Lower lobe of right lung (tissue), 2 donors: ENCODE data around the gene EPG5. TPM values are rescaled to one million over a fixed set of nuclear protein-coding genes. Genes with fewer than 3 reads are reported as not detected.

ENCODE experiments used
- ATAC-seq, 2 donors: fragments of 200-7000 bp; cut with Tn5 transposase; one replicate each; pipeline ENCODE4 v1.9.1; 2020 to 2022; ENCODE audit warnings: mild to moderate bottlenecking in 2 of 2, moderate library complexity in 2 of 2
- DNase-seq: peaks from one replicate; pipeline ENCODE4 v3.0.0-alpha.2; 2020
- H3K27ac ChIP-seq: fragments of 200-600 bp; one replicate; pipeline ENCODE4 v1.8.0; 2022
- H3K27me3 ChIP-seq: fragments of 200-600 bp; one replicate; pipeline ENCODE4 v1.8.0; 2022; ENCODE audit warnings: low read depth
- H3K36me3 ChIP-seq: fragments of 200-600 bp; one replicate; pipeline ENCODE4 v1.8.0; 2022; ENCODE audit warnings: mild to moderate bottlenecking
- H3K4me1 ChIP-seq: fragments of 200-600 bp; one replicate; pipeline ENCODE4 v1.8.0; 2022
- H3K4me3 ChIP-seq: fragments of 200-600 bp; one replicate; pipeline ENCODE4 v1.8.0; 2022; ENCODE audit warnings: mild to moderate bottlenecking
- H3K9me3 ChIP-seq: fragments of 200-600 bp; one replicate; pipeline ENCODE4 v1.8.0; 2022
- CTCF ChIP-seq: fragments of 200-600 bp; IDR thresholded peaks from one replicate; pipeline ENCODE4 v1.8.0; 2022; ENCODE audit warnings: antibody characterized with exemption, mild to moderate bottlenecking
- intact Hi-C: fragments of 100-400 bp; cut with DNase I; formaldehyde crosslinking; loops from one replicate; pipeline ENCODE4 v1.11.0; 2022
- total RNA-seq: library from RNA; stranded (reverse); fragmentation: NEBNext Ultra II Directional; extraction: Animal tissue kit (Norgen Biotek cat#: 25700); gene quantifications from one replicate; pipeline ENCODE4 v1.2.1, GENCODE V29; 2021
- donor health status: DM: no; HTN: yes; CAD: no; lungs with severe emphysema.

EPG5 gene
- total RNA-seq, 1 donor from 2014 or later: 38.8 TPM

- Histone ChIP-seq H3K36me3 (no peaks in the 10 kb centered on the region), H3K4me3 (no peak overlapping the region), H3K9me3 (no peaks in the 10 kb centered on the region), H3K4me1 (peaks cover 20% of the 10 kb centered on the region), H3K27ac (no peak overlapping the region), H3K27me3 (peaks cover 21% of the 10 kb centered on the region)
- intact Hi-C loops: no loop called here
- DNase-seq: no peak
- no peak for TF ChIP-seq CTCF
- no peak for ATAC-seq
Measured at GRCh38 chr18:45841765-45842442, 125.2 kb downstream of the EPG5 start.

GRCh38 chr18:45841060-45841764 is 125.9 kb downstream of the EPG5 start:
- ATAC-seq (no peak), DNase-seq (no peak)
- H3K27me3 ChIP-seq: peaks cover 28% of the 10 kb centered on the region
- H3K36me3 ChIP-seq: no peaks in the 10 kb centered on the region
- peaks cover 23% of the 10 kb centered on the region for H3K4me1 ChIP-seq
- no peak overlapping the region for H3K27ac ChIP-seq
- intact Hi-C loops: no loop called here
- H3K9me3 ChIP-seq: no peaks in the 10 kb centered on the region
- TF ChIP-seq CTCF: no peak
- no peak overlapping the region for H3K4me3 ChIP-seq

- TF ChIP-seq CTCF: peak; percentile 42
- peaks cover 28% of the 10 kb centered on the region for H3K27me3 ChIP-seq
- H3K4me1 ChIP-seq: peaks cover 23% of the 10 kb centered on the region
- H3K4me3 ChIP-seq: no peak overlapping the region
- ATAC-seq (peak; percentile 13 to 56), DNase-seq (no peak)
- H3K9me3 ChIP-seq: no peaks in the 10 kb centered on the region
- H3K27ac ChIP-seq: no peak overlapping the region
- intact Hi-C loops: no loop called here
- H3K36me3 ChIP-seq: no peaks in the 10 kb centered on the region
Measured at GRCh38 chr18:45839414-45840395, 127.4 kb downstream of the EPG5 start.

GRCh38 chr18:45838302-45839070 is 128.6 kb downstream of the EPG5 start:
- intact Hi-C loops: no loop called here
- H3K27ac ChIP-seq: no peak overlapping the region
- DNase-seq: no peak

More at GRCh38 chr18:45838302-45839070, 128.6 kb downstream of the EPG5 start:
- peak; percentile 47 to 53 for ATAC-seq
- no peaks in the 10 kb centered on the region for H3K9me3 ChIP-seq
- H3K4me3 ChIP-seq: peak overlapping the region; percentile 49
- TF ChIP-seq CTCF: no peak
- H3K36me3 ChIP-seq: no peaks in the 10 kb centered on the region
- peaks cover 28% of the 10 kb centered on the region for H3K27me3 ChIP-seq
- peaks cover 23% of the 10 kb centered on the region for H3K4me1 ChIP-seq
